ENCODE results near the gene ANKDD1B. TPM values are rescaled to one million over a fixed set of nuclear protein-coding genes. Genes with fewer than 3 reads are reported as not detected.

ANKDD1B gene
- total RNA-seq, 1 experiment from 2014 or later: 0.10 TPM

GRCh38 chr5:75640395-75640794 is 29.1 kb downstream of the ANKDD1B start:
- intact Hi-C loops (cut with micrococcal nuclease; ENCODE audit: unreplicated experiment): no loop called here
- Histone ChIP-seq H3K36me3 (ENCODE audit: control insufficient read depth, insufficient read depth, low read length) (no peaks in the 10 kb centered on the region), H3K27me3 (ENCODE audit: control insufficient read depth, insufficient read depth, low read length) (no peaks in the 10 kb centered on the region), H3K4me1 (ENCODE audit: control insufficient read depth, insufficient read depth, low read length) (no peaks in the 10 kb centered on the region), H3K27ac (ENCODE audit: low read length) (no peak overlapping the region), H3K9me3 (ENCODE audit: control insufficient read depth, insufficient read depth, low read depth, low read length) (peaks cover 3% of the 10 kb centered on the region; the same call in 1 of the 2 replicates), H3K4me3 (ENCODE audit: low read depth in 2 of 2, low read length in 2 of 2) (no peak overlapping the region)
- DNase-seq (ENCODE audit: low read depth, low spot score) (no peak), ATAC-seq (no peak)
- in situ Hi-C loops (cut with HindIII; ENCODE audit: low pct_unique_long_range_greater_than_20kb, low sequenced_read_pairs): no loop called here
- no TSS peak for BruUV-seq (replicated peaks)
- TF ChIP-seq CTCF (IDR thresholded peaks at IDR 0.05): no peak
- TF ChIP-seq SIN3A (IDR thresholded peaks at IDR 0.05; ENCODE audit: borderline replicate concordance, insufficient read depth, low read depth, low read length): no peak
- no peak for TF ChIP-seq POLR2AphosphoS5 (IDR thresholded peaks at IDR 0.05; ENCODE audit: low read depth, low read length)
- no peak for TF ChIP-seq TCF7L2 (IDR thresholded peaks at IDR 0.05; ENCODE audit: low read depth, low read length)
- no peak for TF ChIP-seq REST (IDR thresholded peaks at IDR 0.05; ENCODE audit: insufficient read depth in 1 of 2, low read depth in 2 of 2, low read length in 1 of 2)
- ChIA-PET CTCF (no interaction called here), POLR2A (no interaction called here)

- Histone ChIP-seq H3K36me3 (ENCODE audit: control insufficient read depth, insufficient read depth, low read length) (no peaks in the 10 kb centered on the region), H3K4me3 (ENCODE audit: low read depth in 2 of 2, low read length in 2 of 2) (no peak overlapping the region), H3K27me3 (ENCODE audit: control insufficient read depth, insufficient read depth, low read length) (no peaks in the 10 kb centered on the region), H3K9me3 (ENCODE audit: control insufficient read depth, insufficient read depth, low read depth, low read length) (peaks cover 3% of the 10 kb centered on the region; the same call in 1 of the 2 replicates), H3K4me1 (ENCODE audit: control insufficient read depth, insufficient read depth, low read length) (no peaks in the 10 kb centered on the region), H3K27ac (ENCODE audit: low read length) (no peak overlapping the region)
- in situ Hi-C loops (cut with HindIII; ENCODE audit: low pct_unique_long_range_greater_than_20kb, low sequenced_read_pairs) (no loop called here), intact Hi-C loops (cut with micrococcal nuclease; ENCODE audit: unreplicated experiment) (no loop called here)
- DNase-seq (ENCODE audit: low read depth, low spot score) (no peak), ATAC-seq (no peak)
- TF ChIP-seq REST (IDR thresholded peaks at IDR 0.05; ENCODE audit: insufficient read depth in 1 of 2, low read depth in 2 of 2, low read length in 1 of 2) (no peak), TCF7L2 (IDR thresholded peaks at IDR 0.05; ENCODE audit: low read depth, low read length) (no peak), CTCF (IDR thresholded peaks at IDR 0.05) (no peak), POLR2AphosphoS5 (IDR thresholded peaks at IDR 0.05; ENCODE audit: low read depth, low read length) (no peak), SIN3A (IDR thresholded peaks at IDR 0.05; ENCODE audit: borderline replicate concordance, insufficient read depth, low read depth, low read length) (no peak)
- no TSS peak for BruUV-seq (replicated peaks)
- POLR2A ChIA-PET: no interaction called here
- CTCF ChIA-PET: no interaction called here
These were observed 29.6 kb downstream of the ANKDD1B start for GRCh38 chr5:75640826-75641225.

Measured in Panc1 (cell line).